ENCODE measurements around the gene GAB3. TPM values are rescaled to one million over a fixed set of nuclear protein-coding genes. Genes with fewer than 3 reads are reported as not detected.

Gene GAB3
- total and polyA plus RNA-seq, 9 of the 15 experiments (the other 6 are each of a cell fraction or from before 2014, with no cell fraction given): 16.1 to 31.4 (median 20.2) TPM

DNA sequence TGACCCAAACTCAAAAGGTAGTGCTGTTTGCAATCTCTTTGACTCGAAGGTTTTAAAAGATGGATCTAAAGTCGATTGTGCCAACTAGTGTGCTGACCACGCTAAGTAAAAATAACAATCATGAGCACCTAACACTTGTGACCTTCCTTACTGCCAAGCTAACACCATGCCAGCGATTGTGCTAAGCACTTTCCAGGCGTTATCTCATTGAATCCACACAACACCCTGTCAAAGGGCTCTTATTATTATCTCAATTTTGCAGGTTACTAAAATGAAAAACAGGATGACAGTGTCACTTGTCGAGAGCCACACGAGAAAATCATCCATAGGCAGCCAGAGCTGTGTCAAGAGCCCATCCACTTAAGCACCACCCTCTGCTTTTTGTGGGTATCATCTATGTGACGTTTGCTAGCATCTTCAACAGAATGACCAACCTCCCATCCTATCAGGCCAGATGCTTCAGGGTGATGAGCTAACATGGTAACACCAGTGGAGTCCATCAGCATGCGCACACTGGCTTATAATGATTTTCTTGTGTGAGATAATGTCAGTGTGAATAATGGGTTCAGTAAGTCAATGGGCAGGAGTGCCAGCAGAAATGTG is 893 bp upstream of the GAB3 start (continued):
- TF ChIP-seq, protein P1, sequence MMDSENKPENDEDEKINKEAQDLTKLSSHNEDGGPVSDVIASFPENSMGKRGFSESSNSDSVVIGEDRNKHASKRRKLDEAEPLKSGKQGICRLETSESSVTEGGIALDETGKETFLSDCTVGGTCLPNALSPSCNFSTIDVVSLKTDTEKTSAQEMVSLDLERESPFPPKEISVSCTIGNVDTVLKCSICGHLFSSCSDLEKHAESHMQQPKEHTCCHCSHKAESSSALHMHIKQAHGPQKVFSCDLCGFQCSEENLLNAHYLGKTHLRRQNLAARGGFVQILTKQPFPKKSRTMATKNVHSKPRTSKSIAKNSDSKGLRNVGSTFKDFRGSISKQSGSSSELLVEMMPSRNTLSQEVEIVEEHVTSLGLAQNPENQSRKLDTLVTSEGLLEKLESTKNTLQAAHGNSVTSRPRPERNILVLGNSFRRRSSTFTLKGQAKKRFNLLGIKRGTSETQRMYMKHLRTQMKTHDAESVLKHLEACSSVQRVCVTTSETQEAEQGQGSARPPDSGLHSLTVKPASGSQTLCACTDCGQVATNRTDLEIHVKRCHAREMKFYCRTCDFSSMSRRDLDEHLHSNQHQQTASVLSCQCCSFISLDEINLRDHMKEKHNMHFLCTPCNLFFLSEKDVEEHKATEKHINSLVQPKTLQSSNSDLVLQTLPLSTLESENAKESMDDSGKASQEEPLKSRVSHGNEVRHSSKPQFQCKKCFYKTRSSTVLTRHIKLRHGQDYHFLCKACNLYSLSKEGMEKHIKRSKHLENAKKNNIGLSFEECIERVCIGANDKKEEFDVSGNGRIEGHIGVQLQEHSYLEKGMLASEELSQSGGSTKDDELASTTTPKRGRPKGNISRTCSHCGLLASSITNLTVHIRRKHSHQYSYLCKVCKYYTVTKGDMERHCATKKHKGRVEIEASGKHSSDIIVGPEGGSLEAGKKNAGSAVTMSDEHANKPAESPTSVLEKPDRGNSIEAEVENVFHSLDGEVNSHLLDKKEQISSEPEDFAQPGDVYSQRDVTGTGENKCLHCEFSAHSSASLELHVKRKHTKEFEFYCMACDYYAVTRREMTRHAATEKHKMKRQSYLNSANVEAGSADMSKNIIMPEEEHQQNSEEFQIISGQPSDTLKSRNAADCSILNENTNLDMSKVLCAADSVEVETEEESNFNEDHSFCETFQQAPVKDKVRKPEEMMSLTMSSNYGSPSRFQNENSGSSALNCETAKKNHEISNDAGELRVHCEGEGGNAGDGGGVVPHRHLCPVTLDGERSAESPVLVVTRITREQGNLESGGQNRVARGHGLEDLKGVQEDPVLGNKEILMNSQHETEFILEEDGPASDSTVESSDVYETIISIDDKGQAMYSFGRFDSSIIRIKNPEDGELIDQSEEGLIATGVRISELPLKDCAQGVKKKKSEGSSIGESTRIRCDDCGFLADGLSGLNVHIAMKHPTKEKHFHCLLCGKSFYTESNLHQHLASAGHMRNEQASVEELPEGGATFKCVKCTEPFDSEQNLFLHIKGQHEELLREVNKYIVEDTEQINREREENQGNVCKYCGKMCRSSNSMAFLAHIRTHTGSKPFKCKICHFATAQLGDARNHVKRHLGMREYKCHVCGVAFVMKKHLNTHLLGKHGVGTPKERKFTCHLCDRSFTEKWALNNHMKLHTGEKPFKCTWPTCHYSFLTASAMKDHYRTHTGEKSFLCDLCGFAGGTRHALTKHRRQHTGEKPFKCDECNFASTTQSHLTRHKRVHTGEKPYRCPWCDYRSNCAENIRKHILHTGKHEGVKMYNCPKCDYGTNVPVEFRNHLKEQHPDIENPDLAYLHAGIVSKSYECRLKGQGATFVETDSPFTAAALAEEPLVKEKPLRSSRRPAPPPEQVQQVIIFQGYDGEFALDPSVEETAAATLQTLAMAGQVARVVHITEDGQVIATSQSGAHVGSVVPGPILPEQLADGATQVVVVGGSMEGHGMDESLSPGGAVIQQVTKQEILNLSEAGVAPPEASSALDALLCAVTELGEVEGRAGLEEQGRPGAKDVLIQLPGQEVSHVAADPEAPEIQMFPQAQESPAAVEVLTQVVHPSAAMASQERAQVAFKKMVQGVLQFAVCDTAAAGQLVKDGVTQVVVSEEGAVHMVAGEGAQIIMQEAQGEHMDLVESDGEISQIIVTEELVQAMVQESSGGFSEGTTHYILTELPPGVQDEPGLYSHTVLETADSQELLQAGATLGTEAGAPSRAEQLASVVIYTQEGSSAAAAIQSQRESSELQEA (IDR thresholded peaks at IDR 0.05; ENCODE audit: low read depth): no peak
- TF ChIP-seq KDM1A (IDR thresholded peaks at IDR 0.05) (peak; percentile 62 to 65), DIDO1 (tag; IDR thresholded peaks at IDR 0.05; ENCODE audit: low read depth) (no peak), PHF21A (IDR thresholded peaks at IDR 0.05; ENCODE audit: borderline replicate concordance, low read depth) (no peak), CREM (IDR thresholded peaks at IDR 0.05; ENCODE audit: low read depth) (peak; percentile 79), ADNP (tag; IDR thresholded peaks at IDR 0.05) (peak; percentile 49; the same call in 1 of the 2 replicates), ZNF217 (CRISPR knock-in tag; IDR thresholded peaks at IDR 0.05) (no peak), BMI1 (IDR thresholded peaks at IDR 0.05; ENCODE audit: low read length) (no peak), DPF2 (IDR thresholded peaks at IDR 0.05) (peak; percentile 91), HNRNPUL1 (IDR thresholded peaks at IDR 0.05; ENCODE audit: low read length) (no peak), GATAD2B (IDR thresholded peaks at IDR 0.05; ENCODE audit: borderline replicate concordance) (peak; percentile 54; the same call in 1 of the 2 replicates), RBBP5 (IDR thresholded peaks at IDR 0.05; ENCODE audit: borderline replicate concordance, insufficient read depth, low read length, poor library complexity, severe bottlenecking) (peak; percentile 11), ZNF133 (CRISPR knock-in tag; IDR thresholded peaks at IDR 0.05) (no peak), TBP (optimal IDR thresholded peaks at IDR 0.05; ENCODE audit: low read depth, low read length) (peak; percentile 53)
- TF ChIP-seq, protein P2, sequence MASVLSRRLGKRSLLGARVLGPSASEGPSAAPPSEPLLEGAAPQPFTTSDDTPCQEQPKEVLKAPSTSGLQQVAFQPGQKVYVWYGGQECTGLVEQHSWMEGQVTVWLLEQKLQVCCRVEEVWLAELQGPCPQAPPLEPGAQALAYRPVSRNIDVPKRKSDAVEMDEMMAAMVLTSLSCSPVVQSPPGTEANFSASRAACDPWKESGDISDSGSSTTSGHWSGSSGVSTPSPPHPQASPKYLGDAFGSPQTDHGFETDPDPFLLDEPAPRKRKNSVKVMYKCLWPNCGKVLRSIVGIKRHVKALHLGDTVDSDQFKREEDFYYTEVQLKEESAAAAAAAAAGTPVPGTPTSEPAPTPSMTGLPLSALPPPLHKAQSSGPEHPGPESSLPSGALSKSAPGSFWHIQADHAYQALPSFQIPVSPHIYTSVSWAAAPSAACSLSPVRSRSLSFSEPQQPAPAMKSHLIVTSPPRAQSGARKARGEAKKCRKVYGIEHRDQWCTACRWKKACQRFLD (CRISPR knock-in tag; IDR thresholded peaks at IDR 0.05): 0 out of 2 replicates have a peak, but pooled peaks have one; percentile 51
- TF ChIP-seq, protein P3, sequence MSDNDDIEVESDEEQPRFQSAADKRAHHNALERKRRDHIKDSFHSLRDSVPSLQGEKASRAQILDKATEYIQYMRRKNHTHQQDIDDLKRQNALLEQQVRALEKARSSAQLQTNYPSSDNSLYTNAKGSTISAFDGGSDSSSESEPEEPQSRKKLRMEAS (CRISPR knock-in tag; IDR thresholded peaks at IDR 0.05): 0 out of 2 replicates have a peak, but pooled peaks have one; percentile 9

Measured in K562 (cell line).